ENCODE measurements around the gene ATP8A2.

The ATP8A2 gene

GRCh38 chr13:25898991-25899390 lies 527.2 kb downstream of the ATP8A2 start:
- H3K4me3 ChIP-seq (ENCODE audit: low read depth, low read length), result no peak overlapping the region
- in situ Hi-C loops (cut with HindIII; ENCODE audit: low sequenced_read_pairs), result no loop called here
- TF ChIP-seq, protein P1, sequence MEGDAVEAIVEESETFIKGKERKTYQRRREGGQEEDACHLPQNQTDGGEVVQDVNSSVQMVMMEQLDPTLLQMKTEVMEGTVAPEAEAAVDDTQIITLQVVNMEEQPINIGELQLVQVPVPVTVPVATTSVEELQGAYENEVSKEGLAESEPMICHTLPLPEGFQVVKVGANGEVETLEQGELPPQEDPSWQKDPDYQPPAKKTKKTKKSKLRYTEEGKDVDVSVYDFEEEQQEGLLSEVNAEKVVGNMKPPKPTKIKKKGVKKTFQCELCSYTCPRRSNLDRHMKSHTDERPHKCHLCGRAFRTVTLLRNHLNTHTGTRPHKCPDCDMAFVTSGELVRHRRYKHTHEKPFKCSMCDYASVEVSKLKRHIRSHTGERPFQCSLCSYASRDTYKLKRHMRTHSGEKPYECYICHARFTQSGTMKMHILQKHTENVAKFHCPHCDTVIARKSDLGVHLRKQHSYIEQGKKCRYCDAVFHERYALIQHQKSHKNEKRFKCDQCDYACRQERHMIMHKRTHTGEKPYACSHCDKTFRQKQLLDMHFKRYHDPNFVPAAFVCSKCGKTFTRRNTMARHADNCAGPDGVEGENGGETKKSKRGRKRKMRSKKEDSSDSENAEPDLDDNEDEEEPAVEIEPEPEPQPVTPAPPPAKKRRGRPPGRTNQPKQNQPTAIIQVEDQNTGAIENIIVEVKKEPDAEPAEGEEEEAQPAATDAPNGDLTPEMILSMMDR (IDR thresholded peaks at IDR 0.05; ENCODE audit: low read depth, low read length), result no peak
- DNase-seq (ENCODE audit: low read depth, low spot score), result no peak

GRCh38 chr13:25899464-25899863 lies 527.7 kb downstream of the ATP8A2 start:
- TF ChIP-seq, protein P1 (IDR thresholded peaks at IDR 0.05; ENCODE audit: low read depth, low read length), result no peak
- DNase-seq (ENCODE audit: low read depth, low spot score), result no peak

DNA sequence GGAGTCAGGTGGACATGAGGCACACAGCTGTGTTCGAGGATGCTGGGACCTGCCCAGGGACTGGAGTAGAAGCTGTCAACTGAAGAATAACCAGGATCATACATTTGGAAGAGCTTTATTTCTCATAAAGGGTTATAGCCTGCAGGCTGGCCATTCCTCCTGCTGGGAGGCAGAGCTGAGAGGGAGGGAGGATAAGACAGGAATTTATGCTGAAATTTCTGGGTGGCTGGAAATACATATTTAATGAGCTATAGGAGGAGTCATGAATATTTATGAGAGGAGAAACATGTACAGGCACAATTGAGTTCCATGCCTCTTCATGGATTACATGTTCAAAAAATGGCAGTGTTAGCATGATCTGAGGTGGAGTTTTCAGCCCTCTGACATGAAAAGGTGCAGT lies 528.2 kb downstream of the ATP8A2 start:
- no peak overlapping the region for H3K4me3 ChIP-seq (ENCODE audit: low read depth, low read length)
- no peak for DNase-seq (ENCODE audit: low read depth, low spot score)
- in situ Hi-C loops (cut with HindIII; ENCODE audit: low sequenced_read_pairs), result no loop called here
- TF ChIP-seq, protein P1 (IDR thresholded peaks at IDR 0.05; ENCODE audit: low read depth, low read length), result no peak

More at GRCh38 chr13:25899464-25899863, 527.7 kb downstream of the ATP8A2 start:
- in situ Hi-C loops (cut with HindIII; ENCODE audit: low sequenced_read_pairs), result no loop called here
- H3K4me3 ChIP-seq (ENCODE audit: low read depth, low read length), result no peak overlapping the region

GRCh38 chr13:25901460-25902376 lies 529.9 kb downstream of the ATP8A2 start:
- DNase-seq (ENCODE audit: low read depth, low spot score), result peak; percentile 79
- TF ChIP-seq, protein P1 (IDR thresholded peaks at IDR 0.05; ENCODE audit: low read depth, low read length), result no peak
- H3K4me3 ChIP-seq (ENCODE audit: low read depth, low read length), result no peak overlapping the region
- in situ Hi-C loops (cut with HindIII; ENCODE audit: low sequenced_read_pairs), result no loop called here

GRCh38 chr13:25902455-25902854 lies 530.7 kb downstream of the ATP8A2 start:
- H3K4me3 ChIP-seq (ENCODE audit: low read depth, low read length), result no peak overlapping the region

GRCh38 chr13:25902891-25903341 lies 531.1 kb downstream of the ATP8A2 start:
- TF ChIP-seq, protein P1 (IDR thresholded peaks at IDR 0.05; ENCODE audit: low read depth, low read length), result no peak
- no peak for DNase-seq (ENCODE audit: low read depth, low spot score)
- in situ Hi-C loops (cut with HindIII; ENCODE audit: low sequenced_read_pairs), result no loop called here
- H3K4me3 ChIP-seq (ENCODE audit: low read depth, low read length), result no peak overlapping the region

More at GRCh38 chr13:25902455-25902854, 530.7 kb downstream of the ATP8A2 start:
- TF ChIP-seq, protein P1 (IDR thresholded peaks at IDR 0.05; ENCODE audit: low read depth, low read length), result no peak
- in situ Hi-C loops (cut with HindIII; ENCODE audit: low sequenced_read_pairs), result no loop called here
- no peak for DNase-seq (ENCODE audit: low read depth, low spot score)
